ENCODE results near the gene DBH. TPM values are rescaled to one million over a fixed set of nuclear protein-coding genes. Genes with fewer than 3 reads are reported as not detected.

Gene DBH
- polyA plus RNA-seq, 1 experiment, result not detected

GRCh38 chr9:133638711-133639110, 2.5 kb downstream of the DBH start:
- POLR2A ChIA-PET, result interaction anchor here (0.5 kb wide), 1 partner anchor 1920 kb away, joined by 5 read pairs; no protein-coding TSS in a partner anchor
- DNase-seq (ENCODE audit: low read depth), result no peak
- peaks cover 14% of the 10 kb centered on the region for H3K27me3 ChIP-seq (ENCODE audit: control insufficient read depth, insufficient read depth, low read length)

GRCh38 chr9:133639613-133640012, 3.5 kb downstream of the DBH start:
- ChIA-PET POLR2A (no interaction called here), CTCF (no interaction called here)
- no peak overlapping the region for H3K4me3 ChIP-seq (ENCODE audit: low read depth, low read length)

More at GRCh38 chr9:133638711-133639110, 2.5 kb downstream of the DBH start:
- no peaks in the 10 kb centered on the region for H3K36me3 ChIP-seq (ENCODE audit: control insufficient read depth, insufficient read depth, low read length)
- CTCF ChIA-PET, result no interaction called here
- TF ChIP-seq CTCF (IDR thresholded peaks at IDR 0.05; ENCODE audit: insufficient read depth, low read depth, low read length), result no peak
- no peak overlapping the region for H3K4me3 ChIP-seq (ENCODE audit: low read depth, low read length)

GRCh38 chr9:133640160-133640559, 4.0 kb downstream of the DBH start:
- no peak for TF ChIP-seq CTCF (IDR thresholded peaks at IDR 0.05; ENCODE audit: insufficient read depth, low read depth, low read length)
- no peak for DNase-seq (ENCODE audit: low read depth)
- ChIA-PET POLR2A (no interaction called here), CTCF (no interaction called here)
- Histone ChIP-seq H3K36me3 (ENCODE audit: control insufficient read depth, insufficient read depth, low read length) (no peaks in the 10 kb centered on the region), H3K27me3 (ENCODE audit: control insufficient read depth, insufficient read depth, low read length) (peaks cover 13% of the 10 kb centered on the region), H3K4me3 (ENCODE audit: low read depth, low read length) (no peak overlapping the region)

More at GRCh38 chr9:133639613-133640012, 3.5 kb downstream of the DBH start:
- no peak for DNase-seq (ENCODE audit: low read depth)
- no peak for TF ChIP-seq CTCF (IDR thresholded peaks at IDR 0.05; ENCODE audit: insufficient read depth, low read depth, low read length)
- no peaks in the 10 kb centered on the region for H3K36me3 ChIP-seq (ENCODE audit: control insufficient read depth, insufficient read depth, low read length)
- H3K27me3 ChIP-seq (ENCODE audit: control insufficient read depth, insufficient read depth, low read length), result peaks cover 13% of the 10 kb centered on the region

- CTCF ChIA-PET, result no interaction called here
- POLR2A ChIA-PET, result no interaction called here
- Histone ChIP-seq H3K36me3 (ENCODE audit: control insufficient read depth, insufficient read depth, low read length) (no peaks in the 10 kb centered on the region), H3K27me3 (ENCODE audit: control insufficient read depth, insufficient read depth, low read length) (peaks cover 13% of the 10 kb centered on the region), H3K4me3 (ENCODE audit: low read depth, low read length) (no peak overlapping the region)
- TF ChIP-seq CTCF (IDR thresholded peaks at IDR 0.05; ENCODE audit: insufficient read depth, low read depth, low read length), result no peak
- DNase-seq (ENCODE audit: low read depth), result no peak
Measured at GRCh38 chr9:133640580-133641395, 4.6 kb downstream of the DBH start.

- H3K27me3 ChIP-seq (ENCODE audit: control insufficient read depth, insufficient read depth, low read length), result peaks cover 10% of the 10 kb centered on the region
- DNase-seq (ENCODE audit: low read depth), result no peak
- CTCF ChIA-PET, result no interaction called here
Measured at GRCh38 chr9:133641396-133641655, 5.2 kb downstream of the DBH start.

More at GRCh38 chr9:133641396-133641655, 5.2 kb downstream of the DBH start:
- Histone ChIP-seq H3K36me3 (ENCODE audit: control insufficient read depth, insufficient read depth, low read length) (no peaks in the 10 kb centered on the region), H3K4me3 (ENCODE audit: low read depth, low read length) (no peak overlapping the region)
- TF ChIP-seq CTCF (IDR thresholded peaks at IDR 0.05; ENCODE audit: insufficient read depth, low read depth, low read length), result no peak
- POLR2A ChIA-PET, result no interaction called here
